ENCODE data around the gene ITGB3BP. TPM values are rescaled to one million over a fixed set of nuclear protein-coding genes. Genes with fewer than 3 reads are reported as not detected.

Gene ITGB3BP
- polyA plus RNA-seq, 2 of the 4 experiments (the other 2 are of a cell fraction): 31.6 to 45.8 TPM

GRCh38 chr1:63403386-63403785 lies 119.6 kb downstream of the ITGB3BP start:
- Histone ChIP-seq H3K27ac (no peak overlapping the region), H3K9me3 (no peaks in the 10 kb centered on the region), H3K4me3 (no peak overlapping the region), H3K4me2 (no peak overlapping the region), H3K4me1 (peaks cover 6% of the 10 kb centered on the region; the same call in 1 of the 3 replicates)
- TF ChIP-seq MAFK (IDR thresholded peaks at IDR 0.05; ENCODE audit: partially characterized antibody) (peak; percentile 23), TFCP2L1 (CRISPR knock-in tag; IDR thresholded peaks at IDR 0.05) (no peak)
- ChIA-PET CTCF (no interaction called here), POLR2A (no interaction called here)
- FAIRE-seq: no peak
- no peak for DNase-seq (ENCODE audit: low read depth in 1 of 2, low spot score in 1 of 2)
- WGBS (ENCODE audit: missing lambda C conversion rate): 64% methylated on average over 3 of the region's 3 CpGs
- no peak for ATAC-seq

GRCh38 chr1:63401945-63402344 lies 121.1 kb downstream of the ITGB3BP start:
- no peak overlapping the region for H3K4me3 ChIP-seq
- ChIA-PET CTCF (no interaction called here), POLR2A (no interaction called here)
- TF ChIP-seq TFCP2L1 (CRISPR knock-in tag; IDR thresholded peaks at IDR 0.05) (no peak), FOSL2 (IDR thresholded peaks at IDR 0.05) (no peak), FOSL2 (CRISPR knock-in tag; IDR thresholded peaks at IDR 0.05) (no peak), RAD21 (conservative IDR thresholded peaks at IDR 0.05 in 1 of 2, IDR thresholded peaks at IDR 0.05 in 1 of 2) (no peak), ZFP36 (IDR thresholded peaks at IDR 0.05; ENCODE audit: borderline replicate concordance, partially characterized antibody) (no peak), BCL3 (IDR thresholded peaks at IDR 0.05) (no peak), NFE2L2 (conservative IDR thresholded peaks at IDR 0.05; ENCODE audit: low read length) (no peak), GATA3 (IDR thresholded peaks at IDR 0.05; ENCODE audit: borderline replicate concordance) (no peak), HOXB5 (CRISPR knock-in tag; IDR thresholded peaks at IDR 0.05) (no peak), KDM1A (IDR thresholded peaks at IDR 0.05; ENCODE audit: low read depth) (no peak), HEYL (CRISPR knock-in tag; IDR thresholded peaks at IDR 0.05) (no peak), CEBPB (IDR thresholded peaks at IDR 0.05) (no peak), MAZ (IDR thresholded peaks at IDR 0.05; ENCODE audit: borderline replicate concordance, low read depth, low read length) (no peak), NPAS2 (CRISPR knock-in tag; IDR thresholded peaks at IDR 0.05; ENCODE audit: borderline replicate concordance) (no peak), MAFK (IDR thresholded peaks at IDR 0.05; ENCODE audit: partially characterized antibody) (no peak)
- DNase-seq (ENCODE audit: low read depth in 1 of 2, low spot score in 1 of 2) (no peak), ATAC-seq (no peak), FAIRE-seq (no peak)
- H3K27ac ChIP-seq: no peak overlapping the region
- H3K4me1 ChIP-seq: peaks cover 2% of the 10 kb centered on the region; the same call in 1 of the 3 replicates
- no peaks in the 10 kb centered on the region for H3K9me3 ChIP-seq
- H3K4me2 ChIP-seq: no peak overlapping the region
- WGBS (ENCODE audit: missing lambda C conversion rate): 64% methylated on average over 4 of the region's 4 CpGs

Small RNAs within 50 kb of the gene (small RNA-seq; reads per million reads assigned to genes)
- gene RF02105 (0 reads per million in 6 experiments), gene RF02106 (0 reads per million in 6 experiments), gene RF02107 (0 reads per million in 6 experiments), gene RF02108 (0 reads per million in 6 experiments), gene RF02109 (0 reads per million in 6 experiments), gene RF02110 (0 reads per million in 6 experiments), gene RN7SL488P (0 reads per million in 6 experiments), gene RNU7-123P (0 reads per million in 6 experiments)

Other genes starting within 250 kb of the ITGB3BP start
- gene FOXD3, start 200.7 kb downstream of the ITGB3BP start, polyA plus RNA-seq (2011; rRNA removed): 0.09 and 0.19 TPM in 2 replicates
- 0.22 to 0.34 TPM (median 0.30 TPM) in 3 replicates for gene FOXD3, start 200.7 kb downstream of the ITGB3BP start, polyA plus RNA-seq (2017; fragmentation: RNase III; extraction: RNeasy Plus Mini Kit Qiagen cat#74134 plus additional on column Dnase treatment)
- 14.2 and 19.6 TPM in 2 replicates for gene ALG6, start 155.6 kb downstream of the ITGB3BP start, polyA plus RNA-seq (2011; rRNA removed)
- 8.3 to 8.5 TPM (median 8.3 TPM) in 3 replicates for gene ALG6, start 155.6 kb downstream of the ITGB3BP start, polyA plus RNA-seq (2017; fragmentation: RNase III; extraction: RNeasy Plus Mini Kit Qiagen cat#74134 plus additional on column Dnase treatment)
- 4.6 and 5.6 TPM in 2 replicates for gene EFCAB7, start 300 bp upstream of the ITGB3BP start, polyA plus RNA-seq (2011; rRNA removed)
- 3.8 to 4.6 TPM (median 4.0 TPM) in 3 replicates for gene EFCAB7, start 300 bp upstream of the ITGB3BP start, polyA plus RNA-seq (2017; fragmentation: RNase III; extraction: RNeasy Plus Mini Kit Qiagen cat#74134 plus additional on column Dnase treatment)
- 25.5 and 39.9 TPM in 2 replicates for gene PGM1, start 70.2 kb upstream of the ITGB3BP start, polyA plus RNA-seq (2011; rRNA removed)
- 44.8 to 51.4 TPM (median 50.2 TPM) in 3 replicates for gene PGM1, start 70.2 kb upstream of the ITGB3BP start, polyA plus RNA-seq (2017; fragmentation: RNase III; extraction: RNeasy Plus Mini Kit Qiagen cat#74134 plus additional on column Dnase treatment)